Aortic smooth muscle cell (primary cell): ENCODE measurements around the gene F8A3. TPM values are rescaled to one million over a fixed set of nuclear protein-coding genes. Genes with fewer than 3 reads are reported as not detected.

Experiments
- total RNA-seq: library from RNA; depleted of rRNA; stranded (reverse); fragments of >200 nt; gene quantifications from 2 replicates; pipeline ENCODE4 v1.2.3, GENCODE V29; 2014

The F8A3 gene
- total RNA-seq, result 0.92 and 0.99 TPM in 2 replicates

DNA sequence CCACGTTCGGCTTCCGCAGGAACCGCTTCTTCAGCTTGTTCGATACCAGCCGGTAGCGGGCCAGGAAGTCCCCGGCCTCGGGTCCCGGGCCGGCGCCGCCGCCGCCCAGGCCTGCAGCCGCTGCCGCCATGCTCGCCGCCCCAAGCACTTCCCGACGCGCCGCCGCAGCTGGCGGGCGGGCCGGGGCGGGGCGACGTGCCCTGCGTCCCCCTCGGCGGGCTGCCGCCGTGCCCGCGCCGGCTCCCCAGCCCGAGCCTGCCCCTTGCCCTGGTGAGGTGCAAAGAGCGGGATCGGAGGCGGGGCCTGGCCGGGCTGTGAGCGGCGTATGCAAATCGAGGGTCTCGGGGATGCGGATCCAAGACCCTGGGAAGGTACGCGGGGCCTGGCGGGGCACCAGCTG is at the start of gene F8A3:
TSS of gene F8A3 (minus strand) at position 150 of the 400 bp plus-strand sequence. CDS start at position 130, 20 bp downstream.

Other genes with a start within 250 kb of the F8A3 start
- gene VBP1, start 242.2 kb downstream of the F8A3 start, total RNA-seq, result 62.9 and 66.7 TPM in 2 replicates
- gene RAB39B, start 194.1 kb downstream of the F8A3 start, total RNA-seq, result 0.06 and 0.13 TPM in 2 replicates
- 1.9 and 2.4 TPM in 2 replicates for gene CLIC2, start 124.0 kb downstream of the F8A3 start, total RNA-seq
- not detected in 2 replicates for gene F8A2, start 76.5 kb downstream of the F8A3 start, total RNA-seq
- gene SPRY3, start 154.0 kb upstream of the F8A3 start, total RNA-seq, result 0.40 and 0.75 TPM in 2 replicates
- gene TMLHE, start 154.3 kb upstream of the F8A3 start, total RNA-seq, result 12.4 and 16.5 TPM in 2 replicates